ENCODE results near the gene RAB9B. TPM values are rescaled to one million over a fixed set of nuclear protein-coding genes. Genes with fewer than 3 reads are reported as not detected.
A peak's percentile ranks its signal among the peaks of the same experiment; 100 is the strongest.

Gene RAB9B
- total and polyA plus RNA-seq, 2 donors (not counting 1 experiment from before 2014, with no cell fraction given) = 0.43 to 0.44 TPM

DNA sequence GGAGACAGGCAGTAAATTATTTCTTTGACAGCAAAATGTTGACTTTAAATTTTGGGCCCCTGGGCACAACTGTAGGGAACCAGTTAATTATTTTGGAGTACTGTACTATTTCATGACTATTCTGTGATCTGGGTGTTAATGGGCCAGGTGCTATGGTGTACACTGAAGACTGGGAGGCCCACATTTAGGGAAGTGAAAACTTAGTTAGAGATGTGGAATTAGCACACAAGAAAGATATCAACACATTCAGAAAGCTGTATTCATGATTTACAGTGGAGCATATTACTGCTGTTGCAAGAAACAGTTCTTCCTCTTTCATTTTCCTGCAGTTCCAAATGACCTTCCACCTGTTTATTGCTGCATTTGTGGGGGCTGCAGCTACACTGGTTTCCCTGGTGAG lies 43.1 kb downstream of the RAB9B start:
- Histone ChIP-seq H3K9ac (ENCODE audit: low read length) (no peak overlapping the region), H3K9me3 (ENCODE audit: control extremely low read depth in 1 of 3, control insufficient read depth in 2 of 3, insufficient read depth in 1 of 3, low read length in 2 of 3) (no peaks in the 10 kb centered on the region), H3K4me1 (ENCODE audit: control insufficient read depth in 2 of 2, insufficient read depth in 2 of 2, low read length in 2 of 2) (peaks cover 19 to 20% of the 10 kb centered on the region in 2 donors), H3K4me2 (replicated peaks; ENCODE audit: low read depth, low read length, poor library complexity, severe bottlenecking) (peak overlapping the region; percentile 17), H3K27ac (ENCODE audit: low read length in 2 of 2) (peak overlapping the region in 1 of 2 donors; percentile 39), H3K4me3 (ENCODE audit: control extremely low read depth in 1 of 5, extremely low read depth in 1 of 5, insufficient read depth in 1 of 5, low read depth in 2 of 5, low read length in 4 of 5) (no peak overlapping the region), H3K79me2 (ENCODE audit: control insufficient read depth, insufficient read depth, low read length) (no peaks in the 10 kb centered on the region), H2AFZ (ENCODE audit: insufficient read depth, low read depth, low read length, poor library complexity, severe bottlenecking) (no peak overlapping the region), H4K20me1 (ENCODE audit: control insufficient read depth, insufficient read depth, low read length, poor library complexity, severe bottlenecking) (no peaks in the 10 kb centered on the region), H3K27me3 (replicated peaks in 1 of 4; ENCODE audit: control extremely low read depth in 1 of 4, control insufficient read depth in 3 of 4, insufficient read depth in 4 of 4, low read length in 3 of 4) (no peaks in the 10 kb centered on the region), H3K36me3 (replicated peaks in 1 of 2; ENCODE audit: control extremely low read depth in 1 of 2, control insufficient read depth in 1 of 2, extremely low read depth in 1 of 2, insufficient read depth in 2 of 2, low read length in 1 of 2) (no peaks in the 10 kb centered on the region)
- DNase-seq (peak; percentile 28), ATAC-seq (ENCODE audit: low read depth) (peak; percentile 64)
- H3K9me3 Mint-ChIP-seq (ENCODE audit: insufficient read depth) = no peaks in the 10 kb centered on the region
- H3K4me3 Mint-ChIP-seq = peak overlapping the region; percentile 15
- ChIA-PET POLR2A (no interaction called here), CTCF (no interaction called here)
- TF ChIP-seq, protein P1, sequence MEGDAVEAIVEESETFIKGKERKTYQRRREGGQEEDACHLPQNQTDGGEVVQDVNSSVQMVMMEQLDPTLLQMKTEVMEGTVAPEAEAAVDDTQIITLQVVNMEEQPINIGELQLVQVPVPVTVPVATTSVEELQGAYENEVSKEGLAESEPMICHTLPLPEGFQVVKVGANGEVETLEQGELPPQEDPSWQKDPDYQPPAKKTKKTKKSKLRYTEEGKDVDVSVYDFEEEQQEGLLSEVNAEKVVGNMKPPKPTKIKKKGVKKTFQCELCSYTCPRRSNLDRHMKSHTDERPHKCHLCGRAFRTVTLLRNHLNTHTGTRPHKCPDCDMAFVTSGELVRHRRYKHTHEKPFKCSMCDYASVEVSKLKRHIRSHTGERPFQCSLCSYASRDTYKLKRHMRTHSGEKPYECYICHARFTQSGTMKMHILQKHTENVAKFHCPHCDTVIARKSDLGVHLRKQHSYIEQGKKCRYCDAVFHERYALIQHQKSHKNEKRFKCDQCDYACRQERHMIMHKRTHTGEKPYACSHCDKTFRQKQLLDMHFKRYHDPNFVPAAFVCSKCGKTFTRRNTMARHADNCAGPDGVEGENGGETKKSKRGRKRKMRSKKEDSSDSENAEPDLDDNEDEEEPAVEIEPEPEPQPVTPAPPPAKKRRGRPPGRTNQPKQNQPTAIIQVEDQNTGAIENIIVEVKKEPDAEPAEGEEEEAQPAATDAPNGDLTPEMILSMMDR (IDR thresholded peaks at IDR 0.05) = no peak
- no peak for TF ChIP-seq EZH2 (IDR thresholded peaks at IDR 0.05; ENCODE audit: borderline replicate concordance, insufficient read depth, low read depth, low read length, poor library complexity, severe bottlenecking)
- no peaks in the 10 kb centered on the region for H3K27me3 Mint-ChIP-seq
- intact Hi-C loops (cut with micrococcal nuclease) = no loop called here
- H3K27ac Mint-ChIP-seq = peak overlapping the region; percentile 75
- peaks cover 21% of the 10 kb centered on the region for H3K4me1 Mint-ChIP-seq

DNA sequence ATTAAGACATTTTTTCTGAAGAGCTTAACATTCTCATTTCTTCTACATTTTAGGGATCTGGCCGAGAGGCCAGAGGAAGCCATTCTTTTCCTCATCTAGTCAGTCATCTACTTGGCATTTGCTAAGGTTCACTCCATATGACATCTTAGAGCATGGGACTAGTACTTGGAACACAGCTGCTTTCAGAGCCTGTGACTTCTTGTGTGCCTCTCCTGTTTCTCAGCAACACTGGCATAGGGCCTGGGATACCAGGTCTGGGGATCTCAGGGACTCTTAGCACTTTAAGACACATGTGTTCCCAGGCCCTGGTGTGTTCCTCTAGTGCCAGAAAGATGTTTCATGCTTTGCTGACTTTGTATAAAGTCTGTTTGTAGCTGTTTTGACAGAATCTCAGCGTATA lies 48.1 kb downstream of the RAB9B start:
- 100% methylated on average over 1 of the region's 2 CpGs for WGBS (ENCODE audit: insufficient coverage)
- Histone ChIP-seq H3K27ac (ENCODE audit: low read length in 2 of 2) (no peak overlapping the region), H3K4me2 (replicated peaks; ENCODE audit: low read depth, low read length, poor library complexity, severe bottlenecking) (no peak overlapping the region), H4K20me1 (ENCODE audit: control insufficient read depth, insufficient read depth, low read length, poor library complexity, severe bottlenecking) (no peaks in the 10 kb centered on the region), H2AFZ (ENCODE audit: insufficient read depth, low read depth, low read length, poor library complexity, severe bottlenecking) (no peak overlapping the region), H3K4me3 (ENCODE audit: control extremely low read depth in 1 of 5, extremely low read depth in 1 of 5, insufficient read depth in 1 of 5, low read depth in 2 of 5, low read length in 4 of 5) (no peak overlapping the region), H3K9ac (ENCODE audit: low read length) (no peak overlapping the region), H3K36me3 (replicated peaks in 1 of 2; ENCODE audit: control extremely low read depth in 1 of 2, control insufficient read depth in 1 of 2, extremely low read depth in 1 of 2, insufficient read depth in 2 of 2, low read length in 1 of 2) (no peaks in the 10 kb centered on the region), H3K9me3 (ENCODE audit: control extremely low read depth in 1 of 3, control insufficient read depth in 2 of 3, insufficient read depth in 1 of 3, low read length in 2 of 3) (no peaks in the 10 kb centered on the region), H3K79me2 (ENCODE audit: control insufficient read depth, insufficient read depth, low read length) (no peaks in the 10 kb centered on the region), H3K27me3 (replicated peaks in 1 of 4; ENCODE audit: control extremely low read depth in 1 of 4, control insufficient read depth in 3 of 4, insufficient read depth in 4 of 4, low read length in 3 of 4) (no peaks in the 10 kb centered on the region), H3K4me1 (ENCODE audit: control insufficient read depth in 2 of 2, insufficient read depth in 2 of 2, low read length in 2 of 2) (peaks cover 14 to 16% of the 10 kb centered on the region in 2 donors)
- ATAC-seq (ENCODE audit: low read depth) (no peak), DNase-seq (no peak)
- intact Hi-C loops (cut with micrococcal nuclease) = no loop called here
- CTCF ChIA-PET = no interaction called here
- Mint-ChIP-seq H3K4me3 (no peak overlapping the region), H3K4me1 (peaks cover 14% of the 10 kb centered on the region), H3K9me3 (ENCODE audit: insufficient read depth) (no peaks in the 10 kb centered on the region), H3K27me3 (peaks cover 2% of the 10 kb centered on the region), H3K27ac (no peak overlapping the region)
- POLR2A ChIA-PET = no interaction called here
- no peak for TF ChIP-seq EZH2 (IDR thresholded peaks at IDR 0.05; ENCODE audit: borderline replicate concordance, insufficient read depth, low read depth, low read length, poor library complexity, severe bottlenecking)
- TF ChIP-seq, protein P1 (IDR thresholded peaks at IDR 0.05) = no peak

Measured in B cell (primary cell).